ENCODE measurements around the gene CLCN4.

The CLCN4 gene

GRCh38 chrX:10221651-10222050, 64.9 kb downstream of the CLCN4 start:
- Histone ChIP-seq H3K27ac (no peak overlapping the region), H3K4me2 (no peak overlapping the region), H3K4me1 (ENCODE audit: low read depth, poor library complexity, severe bottlenecking) (peaks cover 3% of the 10 kb centered on the region), H3K4me3 (IDR thresholded peaks at IDR 0.05; ENCODE audit: insufficient read depth, low read depth, low read length) (no peak overlapping the region), H4K20me1 (ENCODE audit: insufficient read depth) (no peaks in the 10 kb centered on the region), H2AFZ (ENCODE audit: low read depth) (no peak overlapping the region), H3K27me3 (ENCODE audit: insufficient read depth, low read depth) (no peaks in the 10 kb centered on the region), H3K79me2 (ENCODE audit: insufficient read depth, low read depth) (no peaks in the 10 kb centered on the region), H3K9ac (no peak overlapping the region), H3K36me3 (ENCODE audit: insufficient read depth) (no peaks in the 10 kb centered on the region)
- TF ChIP-seq CTCF (conservative IDR thresholded peaks at IDR 0.05; ENCODE audit: low read depth, low read length): no peak

DNA sequence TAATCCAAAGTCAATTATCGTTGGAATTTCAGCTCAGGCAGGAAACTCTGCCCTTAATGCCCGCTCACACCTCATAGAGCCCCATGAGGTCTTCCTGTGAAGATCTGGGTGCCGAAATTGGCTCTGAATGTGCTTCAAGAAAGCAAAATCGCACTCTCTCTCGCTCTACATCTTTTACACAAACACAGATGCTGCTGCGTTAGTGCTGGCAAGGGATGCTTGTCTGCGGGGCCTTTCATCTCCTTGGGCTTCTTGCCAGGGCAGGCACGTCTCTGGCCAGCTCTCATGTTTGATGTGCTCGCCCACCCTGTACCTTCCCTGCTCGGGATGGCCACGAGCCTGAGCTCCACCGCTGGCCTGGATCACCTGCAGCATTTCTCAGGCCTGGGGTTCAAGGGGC, 66.5 kb downstream of the CLCN4 start:
- Histone ChIP-seq H3K4me3 (IDR thresholded peaks at IDR 0.05; ENCODE audit: insufficient read depth, low read depth, low read length) (no peak overlapping the region), H3K4me1 (ENCODE audit: low read depth, poor library complexity, severe bottlenecking) (no peaks in the 10 kb centered on the region), H3K4me2 (no peak overlapping the region), H3K9ac (no peak overlapping the region), H4K20me1 (ENCODE audit: insufficient read depth) (no peaks in the 10 kb centered on the region), H2AFZ (ENCODE audit: low read depth) (no peak overlapping the region), H3K27me3 (ENCODE audit: insufficient read depth, low read depth) (no peaks in the 10 kb centered on the region), H3K79me2 (ENCODE audit: insufficient read depth, low read depth) (no peaks in the 10 kb centered on the region), H3K36me3 (ENCODE audit: insufficient read depth) (no peaks in the 10 kb centered on the region), H3K27ac (no peak overlapping the region)
- no peak for TF ChIP-seq CTCF (conservative IDR thresholded peaks at IDR 0.05; ENCODE audit: low read depth, low read length)

- no peak overlapping the region for H3K4me3 ChIP-seq (IDR thresholded peaks at IDR 0.05; ENCODE audit: insufficient read depth, low read depth, low read length)
- no peak for TF ChIP-seq CTCF (conservative IDR thresholded peaks at IDR 0.05; ENCODE audit: low read depth, low read length)
- H3K4me2 ChIP-seq: no peak overlapping the region
- no peak overlapping the region for H3K9ac ChIP-seq
- no peaks in the 10 kb centered on the region for H3K79me2 ChIP-seq (ENCODE audit: insufficient read depth, low read depth)
- no peak overlapping the region for H2AFZ ChIP-seq (ENCODE audit: low read depth)
- H3K27ac ChIP-seq: no peak overlapping the region
- H3K27me3 ChIP-seq (ENCODE audit: insufficient read depth, low read depth): no peaks in the 10 kb centered on the region
- H4K20me1 ChIP-seq (ENCODE audit: insufficient read depth): no peaks in the 10 kb centered on the region
- H3K4me1 ChIP-seq (ENCODE audit: low read depth, poor library complexity, severe bottlenecking): no peaks in the 10 kb centered on the region
- no peaks in the 10 kb centered on the region for H3K36me3 ChIP-seq (ENCODE audit: insufficient read depth)
Observed at GRCh38 chrX:10223781-10224180, 67.0 kb downstream of the CLCN4 start.

- no peak for TF ChIP-seq CTCF (conservative IDR thresholded peaks at IDR 0.05; ENCODE audit: low read depth, low read length)
- Histone ChIP-seq H3K4me3 (IDR thresholded peaks at IDR 0.05; ENCODE audit: insufficient read depth, low read depth, low read length) (no peak overlapping the region), H3K27ac (no peak overlapping the region), H4K20me1 (ENCODE audit: insufficient read depth) (no peaks in the 10 kb centered on the region), H3K9ac (no peak overlapping the region), H3K36me3 (ENCODE audit: insufficient read depth) (no peaks in the 10 kb centered on the region), H3K79me2 (ENCODE audit: insufficient read depth, low read depth) (no peaks in the 10 kb centered on the region), H2AFZ (ENCODE audit: low read depth) (no peak overlapping the region), H3K4me2 (no peak overlapping the region), H3K27me3 (ENCODE audit: insufficient read depth, low read depth) (no peaks in the 10 kb centered on the region), H3K4me1 (ENCODE audit: low read depth, poor library complexity, severe bottlenecking) (no peaks in the 10 kb centered on the region)
Observed at GRCh38 chrX:10230222-10230621, 73.4 kb downstream of the CLCN4 start.

GRCh38 chrX:10231461-10231860, 74.7 kb downstream of the CLCN4 start:
- Histone ChIP-seq H3K36me3 (ENCODE audit: insufficient read depth) (no peaks in the 10 kb centered on the region), H3K9ac (no peak overlapping the region), H3K27ac (no peak overlapping the region), H3K4me3 (IDR thresholded peaks at IDR 0.05; ENCODE audit: insufficient read depth, low read depth, low read length) (no peak overlapping the region), H3K4me2 (no peak overlapping the region), H2AFZ (ENCODE audit: low read depth) (no peak overlapping the region), H3K27me3 (ENCODE audit: insufficient read depth, low read depth) (no peaks in the 10 kb centered on the region), H3K79me2 (ENCODE audit: insufficient read depth, low read depth) (no peaks in the 10 kb centered on the region), H4K20me1 (ENCODE audit: insufficient read depth) (no peaks in the 10 kb centered on the region), H3K4me1 (ENCODE audit: low read depth, poor library complexity, severe bottlenecking) (no peaks in the 10 kb centered on the region)
- no peak for TF ChIP-seq CTCF (conservative IDR thresholded peaks at IDR 0.05; ENCODE audit: low read depth, low read length)
